ENCODE data around the gene PKP4. TPM values are rescaled to one million over a fixed set of nuclear protein-coding genes. Genes with fewer than 3 reads are reported as not detected.

The PKP4 gene
- total and polyA plus RNA-seq, 9 of the 15 experiments (the other 6 are each of a cell fraction or from before 2014, with no cell fraction given) = 24.6 to 99.1 (median 74.0) TPM

- TF ChIP-seq HMG20B (CRISPR knock-in tag; IDR thresholded peaks at IDR 0.05) (no peak), TSC22D4 (tag; IDR thresholded peaks at IDR 0.05) (no peak), ETV5 (CRISPR knock-in tag; IDR thresholded peaks at IDR 0.05; ENCODE audit: low read depth) (no peak; the same call in 1 of the 2 replicates), CLOCK (CRISPR knock-in tag; IDR thresholded peaks at IDR 0.05; ENCODE audit: borderline replicate concordance) (no peak), ZNF507 (tag; conservative IDR thresholded peaks at IDR 0.05) (no peak), MAFF (IDR thresholded peaks at IDR 0.05; ENCODE audit: low read length) (no peak), ZNF165 (CRISPR knock-in tag; IDR thresholded peaks at IDR 0.05; ENCODE audit: borderline replicate concordance) (no peak), FOXJ2 (tag; IDR thresholded peaks at IDR 0.05) (no peak), MECOM (CRISPR knock-in tag; IDR thresholded peaks at IDR 0.05) (no peak), CREB3 (tag; conservative IDR thresholded peaks at IDR 0.05; ENCODE audit: low read depth) (no peak), SRSF9 (IDR thresholded peaks at IDR 0.05; ENCODE audit: borderline replicate concordance, low read depth, low read length) (no peak), DIDO1 (tag; IDR thresholded peaks at IDR 0.05; ENCODE audit: low read depth) (no peak), ZBTB7A (IDR thresholded peaks at IDR 0.05; ENCODE audit: borderline replicate concordance, control insufficient read depth, low read depth, low read length) (no peak; the same call in 1 of the 2 replicates), CBX8 (IDR thresholded peaks at IDR 0.05; ENCODE audit: borderline replicate concordance, extremely low read depth, low read depth, low read length, poor library complexity, severe bottlenecking) (no peak), PHF21A (IDR thresholded peaks at IDR 0.05; ENCODE audit: borderline replicate concordance, low read depth) (no peak; the same call in 1 of the 2 replicates), E2F8 (IDR thresholded peaks at IDR 0.05; ENCODE audit: low read depth, partially characterized antibody) (no peak), EGR1 (conservative IDR thresholded peaks at IDR 0.05) (no peak), HOXB6 (CRISPR knock-in tag; IDR thresholded peaks at IDR 0.05; ENCODE audit: borderline replicate concordance) (no peak), HLTF (IDR thresholded peaks at IDR 0.05) (0 out of 2 replicates have a peak, but pooled peaks have one; percentile 3), ARNT (IDR thresholded peaks at IDR 0.05) (no peak), GABPB1 (CRISPR knock-in tag; IDR thresholded peaks at IDR 0.05) (no peak), ELF2 (CRISPR knock-in tag; IDR thresholded peaks at IDR 0.05) (peak; percentile 49; the same call in 1 of the 2 replicates), RB1 (IDR thresholded peaks at IDR 0.05; ENCODE audit: low read depth) (peak; percentile 64; the same call in 1 of the 2 replicates)
Measured at GRCh38 chr2:158457826-158458616, 1.3 kb downstream of the PKP4 start (continued).
